Activated CD8-positive, alpha-beta memory T cell treated with anti-CD3 and anti-CD28 coated beads for 4 hours (primary cell): ENCODE measurements around the gene COMMD1.
"Not testable (repeated sequence)": the region's sequence is repeated elsewhere in the genome, so short reads cannot be mapped to it uniquely, and the experiment has no call there.

Experiments
- DNase-seq, 2 donors: peaks; one replicate each; pipeline ENCODE4 v3.0.0-alpha.2; 2020; ENCODE audit warnings: low read depth in 2 of 2

COMMD1 gene

DNA sequence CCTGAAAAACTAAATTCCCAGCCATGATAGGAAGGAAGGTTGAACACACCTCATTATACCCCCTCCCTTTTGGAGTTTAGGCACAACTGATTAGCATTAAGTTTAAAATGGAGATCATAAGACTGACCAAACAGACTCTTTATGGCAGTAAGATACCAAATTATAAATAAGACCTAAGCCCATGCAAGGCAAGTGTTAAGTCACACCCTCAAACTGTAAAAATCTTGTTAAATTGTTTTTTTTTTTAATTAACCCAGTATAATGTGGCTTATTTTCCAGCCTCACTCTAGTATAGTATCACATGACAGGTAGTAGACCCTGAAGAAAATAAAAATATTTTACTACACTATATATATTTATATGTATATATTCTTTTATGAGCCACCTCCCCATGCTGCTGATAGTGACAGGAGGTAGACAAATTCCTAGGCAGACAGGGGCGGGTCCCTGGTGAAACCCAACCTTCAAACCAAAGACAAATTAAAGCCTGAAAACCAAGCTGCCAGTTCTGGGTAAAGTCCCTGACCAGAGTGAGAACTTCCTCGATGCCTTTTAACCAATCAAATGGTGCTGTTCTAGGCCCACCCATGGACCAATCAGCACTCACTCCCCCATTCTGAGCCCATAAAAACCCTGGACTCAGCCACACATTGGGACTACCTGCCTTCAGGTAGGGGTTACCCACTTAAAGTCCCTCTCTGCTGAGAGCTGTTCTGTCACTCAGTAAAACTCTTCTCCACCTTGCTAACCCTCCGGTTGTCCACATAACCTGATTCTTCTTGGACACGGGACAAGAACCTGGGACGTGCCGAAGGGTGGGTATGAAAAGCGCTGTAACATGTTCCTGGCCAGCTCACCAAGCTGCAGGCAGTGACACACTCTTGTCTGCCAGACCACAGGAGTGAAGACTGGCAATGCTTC, 166.5 kb downstream of the COMMD1 start:
- DNase-seq = no peak

DNA sequence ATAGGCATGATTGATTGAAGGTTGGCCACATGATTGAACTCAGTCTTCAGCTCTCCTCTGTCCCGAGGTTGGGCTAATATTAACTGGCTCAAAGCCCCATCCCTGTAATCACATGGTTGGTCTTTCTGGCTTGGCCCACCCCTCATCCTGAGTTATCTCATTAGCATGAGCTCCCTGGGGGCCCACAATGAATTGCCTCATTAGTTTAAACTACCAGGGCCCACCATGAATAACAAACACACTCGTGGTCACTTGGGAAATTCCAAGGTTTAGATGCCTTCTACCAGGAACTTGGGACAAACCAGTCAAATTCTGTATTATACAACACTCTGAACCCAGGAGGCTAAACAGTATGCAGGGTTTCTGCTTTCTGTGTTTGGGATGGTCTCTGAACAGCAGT, 168.8 kb downstream of the COMMD1 start:
- DNase-seq = no peak

DNA sequence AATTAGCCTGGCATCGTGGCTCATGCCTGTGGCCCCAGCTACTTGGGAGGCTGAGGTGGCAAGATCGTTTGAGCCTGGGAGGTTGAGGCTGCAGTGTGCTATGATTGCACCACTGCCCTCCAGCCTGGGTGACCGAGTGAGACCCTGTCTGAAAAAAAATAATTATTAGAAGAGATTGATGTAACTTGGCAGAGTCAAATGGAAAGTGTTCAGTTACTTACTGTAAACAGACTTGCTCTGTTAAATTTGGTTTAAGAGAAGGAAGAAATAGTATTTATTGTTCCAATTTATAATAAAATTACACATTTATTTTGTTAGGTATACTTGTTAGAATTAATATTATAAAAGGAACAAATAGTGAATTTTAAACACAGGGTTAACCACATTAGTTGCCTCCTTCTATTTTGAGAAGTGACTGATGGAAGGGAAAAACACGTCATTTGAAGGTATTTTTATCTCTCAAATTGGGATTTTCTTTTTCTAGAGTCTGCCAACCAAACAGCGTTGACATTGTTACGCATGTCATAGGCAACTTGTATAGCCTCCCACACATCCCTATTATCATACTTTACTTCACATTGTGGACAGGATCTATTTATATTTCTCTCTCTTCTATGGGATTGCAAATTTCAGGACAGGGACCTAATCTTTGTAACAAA, 171.6 kb downstream of the COMMD1 start:
- no peak for DNase-seq

DNA sequence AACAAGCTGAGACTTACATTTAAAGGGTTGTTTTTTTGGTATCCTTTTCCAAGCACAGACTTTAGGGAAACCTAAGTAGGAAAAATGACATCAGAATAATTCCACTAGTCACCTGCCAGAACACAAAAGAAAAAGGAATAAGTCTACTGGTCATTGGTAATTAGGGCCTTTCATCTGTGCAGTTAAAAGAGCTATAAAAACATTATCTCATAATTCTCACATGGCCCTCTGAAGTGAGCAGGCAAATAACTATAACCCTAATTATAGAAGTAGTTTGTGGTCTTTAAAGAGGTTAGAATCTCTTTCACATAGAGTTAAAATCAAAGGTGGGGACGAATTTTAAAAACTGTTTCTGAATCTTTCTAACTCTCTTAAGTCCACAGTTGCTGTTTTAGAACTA, 179.3 kb downstream of the COMMD1 start:
- DNase-seq = no peak

DNA sequence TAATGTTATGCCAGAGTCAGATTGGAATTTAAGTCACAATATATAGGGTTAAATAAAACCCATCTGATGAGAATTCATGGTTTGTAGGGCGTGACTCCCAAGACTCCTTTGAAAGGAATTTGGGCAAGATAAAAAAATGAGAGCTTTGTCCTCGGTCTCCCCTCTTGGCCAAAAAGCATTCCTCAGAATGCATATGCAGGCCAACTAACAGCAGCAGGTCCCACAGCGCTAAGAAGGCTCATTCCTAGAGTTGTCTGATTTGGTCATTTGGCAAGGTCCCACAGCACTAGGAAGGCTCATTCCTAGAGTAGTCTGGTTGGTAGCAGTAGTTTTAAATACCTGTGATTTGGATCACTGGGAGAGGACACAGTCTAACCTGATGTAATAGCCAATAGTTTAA, 184.2 kb downstream of the COMMD1 start:
- DNase-seq = no peak

DNA sequence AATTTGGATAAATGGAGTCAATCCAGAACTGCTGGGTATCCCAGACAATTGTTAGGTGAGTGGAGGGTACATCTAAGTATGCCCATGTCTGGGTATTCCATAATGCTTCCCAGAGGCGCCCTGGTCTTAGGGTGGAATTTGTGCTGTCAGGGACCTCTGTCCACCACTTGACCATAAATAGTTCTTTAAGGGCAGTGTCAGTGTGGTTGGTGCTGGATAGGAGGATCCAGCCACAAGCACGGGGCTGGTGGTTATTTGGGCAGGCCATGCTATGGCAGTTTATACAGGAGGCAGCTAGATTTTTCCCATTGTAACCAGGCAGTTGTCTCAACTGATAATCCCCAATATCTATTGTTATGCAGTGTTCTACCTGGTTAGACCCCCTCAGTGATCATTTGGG, 186.0 kb downstream of the COMMD1 start:
- no peak for DNase-seq

DNA sequence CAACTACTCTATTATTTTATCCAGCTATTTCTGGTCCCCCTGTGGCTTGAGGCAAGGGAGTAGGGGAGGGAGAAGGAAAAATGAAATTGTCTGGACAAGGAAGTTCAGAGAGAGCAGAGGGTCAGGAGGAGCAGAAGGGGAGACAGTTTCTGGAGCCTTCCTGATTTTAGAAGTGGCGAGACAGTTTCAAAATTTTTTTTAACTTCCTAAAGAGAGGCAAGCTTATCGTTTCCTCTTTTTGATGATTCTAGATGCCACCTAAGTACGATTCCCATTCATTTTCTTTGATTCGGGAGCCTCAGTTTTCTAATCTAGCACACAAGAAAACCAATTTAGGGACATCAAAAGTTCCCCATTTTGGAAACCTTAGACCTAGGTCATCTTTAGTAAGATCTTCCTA, 193.6 kb downstream of the COMMD1 start:
- no peak for DNase-seq

DNA sequence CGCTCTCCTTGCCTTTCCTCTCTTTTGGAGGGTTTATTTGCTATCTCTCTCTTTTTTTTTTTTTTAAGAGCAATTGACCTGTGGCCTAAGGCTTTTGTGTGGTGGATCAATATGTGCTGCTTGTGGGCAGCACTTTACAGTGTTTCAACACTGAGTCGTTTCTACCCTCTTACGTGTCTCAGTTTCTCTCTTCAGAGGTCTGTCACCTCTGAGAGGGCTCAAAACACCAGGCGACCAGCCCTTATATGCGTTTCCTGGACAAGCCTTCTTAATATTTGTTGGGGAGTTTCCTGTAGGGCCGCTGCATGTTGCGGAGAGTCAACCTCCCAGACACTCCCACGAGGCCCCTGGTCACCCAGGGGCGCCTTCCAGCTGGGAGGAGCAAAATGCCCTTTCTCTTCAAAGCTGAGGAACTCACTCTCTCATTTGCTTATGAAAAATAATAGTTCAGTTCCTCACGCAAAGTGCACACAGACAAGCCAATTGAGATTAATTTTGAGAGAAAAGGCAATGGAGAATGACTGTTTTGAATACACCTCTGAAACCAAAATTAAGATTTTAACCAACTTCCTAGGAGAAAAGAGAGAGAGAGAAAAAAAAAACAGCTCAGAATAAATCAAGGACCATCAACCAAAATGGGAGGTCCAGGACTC, 194.2 kb downstream of the COMMD1 start:
- DNase-seq = no peak

DNA sequence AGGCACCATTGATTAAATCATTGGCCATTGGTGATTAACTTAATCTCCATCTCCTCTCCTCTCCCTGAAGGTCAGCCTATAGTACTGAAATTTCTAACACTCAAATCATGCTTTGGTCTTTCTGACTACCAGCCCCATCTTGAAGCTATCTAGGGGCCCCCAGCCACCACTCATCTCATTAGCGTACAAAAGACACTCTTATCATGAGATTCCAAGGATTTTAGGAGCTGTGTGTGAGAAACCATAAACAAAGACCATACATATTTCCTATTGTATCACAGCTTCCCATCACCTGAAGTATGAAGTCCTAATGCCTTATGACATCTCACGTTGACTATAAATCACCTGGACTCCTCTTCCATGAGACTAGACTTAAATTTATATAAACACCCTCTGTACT, 196.4 kb downstream of the COMMD1 start:
- no peak for DNase-seq

DNA sequence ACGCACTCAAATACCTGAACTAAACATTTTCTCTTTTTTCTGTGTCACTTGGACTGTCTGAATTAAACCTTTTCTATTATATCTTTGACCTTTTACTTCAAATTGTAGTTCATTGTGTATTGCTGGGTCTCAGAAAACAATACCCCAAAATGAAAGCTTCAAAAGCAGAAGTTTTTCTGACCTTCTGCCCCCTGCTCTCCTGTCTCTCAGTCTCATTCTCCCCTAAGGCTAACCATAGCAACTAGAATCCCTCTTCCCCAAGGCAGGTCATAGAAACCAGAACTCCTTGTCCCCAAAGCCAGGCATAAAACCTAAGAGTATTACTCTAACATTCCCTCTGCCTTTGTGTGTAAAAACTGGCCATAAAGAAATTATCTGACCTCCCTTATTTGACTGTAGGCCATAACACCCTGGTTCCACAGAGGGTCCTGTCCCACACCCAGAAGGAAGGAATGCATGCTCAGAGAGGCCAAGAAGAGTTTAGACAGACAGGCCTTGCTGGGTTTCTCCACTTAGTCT, 197.0 kb downstream of the COMMD1 start:
- DNase-seq = no peak

DNA sequence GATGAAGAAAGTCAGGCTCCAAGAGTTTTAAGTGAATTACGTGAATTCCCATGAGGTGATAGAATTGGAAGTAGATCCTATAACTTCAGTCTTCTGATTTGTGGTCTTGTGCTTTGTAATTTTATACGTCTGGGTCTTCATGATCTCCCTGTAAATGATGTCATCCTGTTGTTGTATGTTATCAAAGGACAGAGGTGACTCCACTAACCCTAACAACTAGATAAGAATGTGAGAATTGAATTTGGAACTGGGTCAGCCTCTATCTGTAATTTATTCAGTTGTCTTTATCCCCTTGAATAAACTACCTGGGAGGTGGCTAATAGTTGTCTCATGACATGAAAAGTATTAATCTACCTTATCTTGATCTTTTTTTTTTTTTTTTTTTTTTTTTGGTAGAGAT, 204.1 kb downstream of the COMMD1 start:
- DNase-seq = no peak

DNA sequence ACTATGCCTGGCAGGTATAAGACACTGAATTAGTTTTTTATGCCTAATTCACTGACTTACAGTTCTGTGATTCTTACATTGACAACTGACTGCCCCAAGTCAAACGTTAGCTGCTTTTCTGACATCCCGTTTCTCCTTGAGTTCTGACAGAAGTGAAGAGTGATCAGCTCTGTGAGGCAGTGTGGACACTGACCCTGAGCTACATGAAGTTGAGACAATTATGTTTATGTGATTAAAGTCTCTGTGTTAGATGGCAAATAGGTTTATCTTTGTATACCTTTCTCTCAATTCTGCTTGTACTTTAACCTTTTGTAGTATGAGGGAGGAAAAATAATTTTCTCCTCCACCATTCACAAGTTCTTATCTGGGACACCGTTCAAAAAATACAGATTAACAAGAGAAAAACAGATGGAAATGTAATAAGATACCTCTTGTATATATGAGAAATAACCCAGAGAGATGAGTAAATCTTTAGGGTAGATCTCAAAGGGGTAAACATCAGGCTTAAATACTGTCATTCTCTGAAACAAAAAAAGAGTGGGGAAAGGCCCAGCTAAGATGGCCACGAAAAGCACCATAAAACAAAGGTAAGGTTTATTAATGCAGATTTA, 205.0 kb downstream of the COMMD1 start:
- no peak for DNase-seq

DNA sequence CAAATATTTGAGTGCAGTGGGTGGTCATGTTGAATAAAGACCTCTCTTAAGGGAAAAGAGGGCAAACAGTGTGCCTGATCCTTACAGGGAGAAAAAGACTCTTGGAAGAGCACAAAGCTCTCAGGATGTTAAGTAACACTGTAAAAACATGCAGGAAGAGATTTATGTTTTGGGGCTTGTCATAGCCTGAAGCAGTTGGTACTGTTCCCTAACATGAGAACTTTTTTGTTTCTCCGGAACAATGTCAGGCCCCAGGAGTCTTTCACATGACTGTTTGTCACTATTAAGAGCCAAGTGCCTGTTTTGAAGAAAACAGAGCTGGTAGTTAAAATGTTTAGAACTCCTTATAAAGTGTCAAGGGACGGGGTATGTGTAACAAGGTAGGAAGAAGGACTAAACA, 206.7 kb downstream of the COMMD1 start:
- DNase-seq = no peak

DNA sequence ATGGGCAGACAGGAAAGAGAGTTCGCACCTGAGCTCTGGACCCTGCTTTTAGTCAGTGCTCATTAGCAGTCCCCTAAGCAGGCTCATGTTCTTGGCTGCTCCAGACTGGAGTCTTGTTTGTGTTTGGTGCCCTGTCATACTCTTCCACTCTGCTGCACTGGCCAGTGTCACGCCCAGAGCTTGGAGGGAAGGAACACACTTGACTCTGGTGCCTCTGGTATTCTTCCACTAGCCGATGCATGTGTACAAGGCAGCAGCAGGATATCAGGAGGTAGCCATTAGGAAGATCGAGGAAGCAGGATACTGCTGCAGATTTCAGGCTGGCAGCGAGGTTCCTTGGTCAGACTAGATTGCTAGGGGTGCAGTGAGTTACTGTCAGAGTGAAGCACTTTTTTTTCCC, 209.1 kb downstream of the COMMD1 start:
- no peak for DNase-seq

DNA sequence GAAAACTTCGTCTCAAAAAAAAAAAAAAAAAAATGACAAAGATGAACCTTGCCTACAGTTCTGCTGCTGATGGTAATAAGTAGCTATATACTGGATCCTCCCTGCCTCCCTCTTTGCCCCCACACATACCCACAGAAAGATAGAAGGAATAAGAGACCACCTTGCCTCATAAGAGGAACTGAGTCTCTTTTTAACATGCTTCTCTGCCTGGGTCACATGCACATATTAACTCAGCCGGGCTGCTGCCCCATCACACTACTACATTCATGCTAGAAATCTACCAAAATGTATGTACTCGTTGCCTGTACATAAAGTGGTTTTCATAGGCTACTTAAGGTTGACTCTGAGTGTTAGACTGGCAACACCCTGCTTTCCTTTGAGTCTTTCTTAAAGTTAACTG, 211.5 kb downstream of the COMMD1 start:
- DNase-seq = no peak

DNA sequence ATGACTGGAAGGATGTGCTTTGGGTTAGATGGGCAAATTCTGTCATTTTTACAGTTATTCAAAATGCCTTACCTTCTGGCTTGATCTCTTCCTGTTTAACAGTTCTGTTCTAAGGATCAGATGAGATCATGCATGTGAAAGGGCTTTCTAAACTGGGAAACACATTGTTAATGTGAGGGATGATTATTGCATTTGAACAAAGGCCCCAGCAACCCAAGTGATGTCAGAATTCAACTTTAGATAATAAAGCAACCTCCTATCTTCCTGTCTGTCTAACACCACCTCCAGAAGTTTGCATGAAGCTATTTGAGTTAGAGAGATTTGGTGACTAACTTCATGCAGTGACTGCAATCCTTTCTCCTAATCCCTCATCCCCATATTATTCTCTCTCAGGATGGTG, 212.7 kb downstream of the COMMD1 start:
- DNase-seq = no peak

DNA sequence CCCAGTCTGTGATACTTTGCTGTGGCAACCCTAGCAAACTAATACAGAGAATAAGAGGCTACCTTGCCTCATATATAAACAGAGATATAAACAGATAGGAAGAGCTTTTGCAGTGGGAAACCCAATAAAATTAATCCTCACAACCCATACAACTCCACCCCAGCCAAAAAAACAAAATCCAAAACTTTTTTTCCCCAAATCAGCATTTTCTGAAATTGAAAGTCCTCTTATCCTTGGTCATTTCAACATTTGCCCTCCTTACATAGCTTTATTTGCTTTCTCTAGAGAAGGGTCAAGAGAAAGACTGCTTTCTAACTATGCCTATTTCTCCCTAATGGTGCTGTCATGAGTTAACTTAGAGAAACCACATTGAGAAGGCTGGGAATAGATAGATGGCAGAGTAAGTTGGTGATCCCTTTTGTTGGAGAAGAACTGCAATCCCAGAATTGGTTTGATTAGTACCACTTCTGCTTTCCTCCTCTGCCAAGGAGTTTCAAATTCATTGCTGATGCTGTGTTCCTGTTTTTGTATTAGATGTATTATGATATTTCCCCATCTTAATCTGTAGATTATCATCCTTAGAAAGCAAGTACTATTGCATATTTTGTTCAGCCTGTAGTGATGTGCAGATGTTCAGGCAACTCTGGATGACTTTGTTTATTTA, 214.0 kb downstream of the COMMD1 start:
- no peak for DNase-seq

DNA sequence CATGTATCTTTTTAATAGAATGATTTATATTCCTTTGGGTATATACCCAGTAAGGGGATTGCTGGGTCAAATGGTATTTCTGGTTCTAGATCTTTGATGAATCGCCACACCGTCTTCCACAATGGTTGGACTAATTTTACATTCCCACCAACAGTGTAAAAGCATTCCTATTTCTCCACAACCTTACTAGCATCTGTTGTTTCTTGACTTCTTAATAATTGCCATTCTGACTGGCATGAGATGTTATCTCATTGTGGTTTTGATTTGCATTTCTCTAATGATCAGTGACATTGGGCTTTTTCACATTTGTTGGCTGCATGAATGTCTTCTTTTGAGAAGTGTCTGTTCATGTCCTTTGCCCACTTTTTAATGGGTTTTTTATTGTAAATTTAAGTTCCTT, 220.8 kb downstream of the COMMD1 start:
- not testable (repeated sequence) for DNase-seq

DNA sequence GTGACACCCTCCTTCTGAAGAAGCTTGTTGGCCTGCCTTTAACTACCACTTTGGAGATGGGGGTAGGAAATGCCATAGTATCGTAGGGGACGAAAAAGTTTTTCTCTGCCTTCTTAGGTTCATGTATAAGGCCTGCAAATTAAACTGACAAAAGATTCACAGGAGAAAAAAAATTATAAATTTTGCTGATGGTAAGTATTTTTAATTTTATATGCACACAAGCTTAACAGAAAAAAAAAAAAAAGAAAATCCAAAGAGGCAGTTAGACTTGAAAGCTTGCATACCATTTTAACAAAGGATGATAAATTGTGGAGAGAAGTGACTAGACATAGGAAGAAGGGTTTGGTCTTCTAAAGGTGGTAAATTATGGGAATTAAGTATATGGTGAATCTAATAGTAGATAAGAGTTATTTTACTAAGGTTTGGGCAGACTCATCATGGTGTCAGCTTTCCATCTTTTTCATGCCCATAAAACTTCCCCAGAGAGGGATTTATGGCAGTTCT, 227.9 kb downstream of the COMMD1 start:
- no peak for DNase-seq

DNA sequence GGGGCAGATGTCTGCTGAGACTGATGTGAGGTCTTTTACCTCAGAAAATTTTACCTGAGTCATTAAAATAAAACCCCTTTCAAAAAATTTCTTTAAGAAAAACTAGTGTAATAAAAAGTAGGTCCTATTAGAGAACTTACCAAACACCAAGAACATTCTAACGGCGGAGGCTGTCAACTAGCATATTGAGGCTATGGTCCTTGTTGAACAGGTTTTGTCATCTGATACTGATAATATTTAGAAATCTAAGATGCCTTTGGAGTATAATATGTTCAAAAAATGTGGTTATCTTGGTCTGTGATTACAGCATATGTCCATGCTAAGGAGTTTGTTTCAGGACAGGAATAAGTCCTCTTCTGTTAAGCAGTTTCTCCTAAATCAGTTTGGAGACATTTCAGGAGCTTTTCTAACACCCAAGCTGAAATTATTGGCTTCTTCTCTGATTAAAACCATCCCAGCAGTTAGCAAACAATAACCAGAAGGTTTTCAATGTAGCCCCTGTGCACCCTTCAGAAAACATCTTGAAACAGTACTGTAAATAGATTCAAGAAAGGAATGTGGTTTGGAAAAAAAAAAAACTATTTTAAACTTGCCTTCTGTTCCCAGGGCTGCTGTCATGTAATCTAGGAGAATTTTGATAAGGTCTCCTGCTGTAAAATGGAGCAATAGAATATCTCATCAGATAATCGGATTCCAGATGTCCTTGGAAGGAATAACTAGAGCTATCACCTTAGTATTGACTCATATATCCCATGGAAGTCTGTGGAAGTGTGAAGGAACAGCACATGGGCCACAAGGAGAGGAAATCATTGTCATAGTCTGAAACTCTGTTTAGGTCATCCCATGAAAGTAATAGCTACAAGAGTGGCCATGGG, 231.7 kb downstream of the COMMD1 start:
- DNase-seq = no peak
